GM19240 (cell line): ENCODE data around the gene LYPD6B.

Experiments used
- DNase-seq: peaks from one replicate; pipeline ENCODE4 v3.0.0; 2011; ENCODE audit warnings: low spot score; ENCODE audit not compliant: insufficient read length

Gene LYPD6B

DNA sequence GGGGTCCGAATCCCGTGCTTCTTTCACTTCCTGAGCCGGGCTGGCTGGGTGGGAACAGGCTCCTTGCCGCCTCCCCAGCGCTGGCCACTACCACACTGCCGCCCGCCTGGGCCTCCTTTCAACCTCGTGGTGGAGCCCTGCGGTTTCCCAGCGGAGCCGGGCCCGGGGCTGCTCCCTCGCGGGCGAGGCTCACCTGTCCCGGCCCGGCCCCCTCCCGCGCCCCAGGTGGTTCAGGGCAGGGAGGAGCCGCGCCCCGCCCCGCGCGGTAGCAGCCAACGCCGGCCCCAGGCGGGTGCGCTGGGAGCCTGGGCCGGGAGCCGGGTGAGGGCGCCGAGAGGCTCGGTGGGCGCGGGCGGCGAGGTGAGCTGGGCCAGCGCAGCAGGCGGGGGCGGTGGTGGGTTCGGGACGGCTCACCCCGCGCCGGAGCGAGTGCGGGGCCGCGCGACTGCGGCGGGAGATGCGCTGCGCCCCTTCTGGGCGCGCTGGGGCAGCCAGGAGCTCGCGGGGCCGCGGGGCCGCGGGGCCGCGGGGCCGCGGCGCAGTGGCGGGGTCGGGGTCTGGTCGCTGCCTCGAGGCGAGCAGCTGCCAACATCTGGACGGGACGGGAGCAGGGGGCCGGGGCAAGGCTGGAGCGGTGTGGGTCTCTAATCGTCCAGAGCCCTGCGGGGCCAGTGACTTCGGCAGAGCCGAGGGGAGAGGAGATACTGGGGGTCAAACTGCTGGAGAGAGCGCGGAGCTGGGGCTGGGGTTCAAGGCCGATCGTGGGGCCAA is at the start of gene LYPD6B:
LYPD6B (plus strand) TSS at position 258 of the 771 bp plus-strand sequence. CDS start 92,250 bp downstream, outside the sequence.
- no peak for DNase-seq

DNA sequence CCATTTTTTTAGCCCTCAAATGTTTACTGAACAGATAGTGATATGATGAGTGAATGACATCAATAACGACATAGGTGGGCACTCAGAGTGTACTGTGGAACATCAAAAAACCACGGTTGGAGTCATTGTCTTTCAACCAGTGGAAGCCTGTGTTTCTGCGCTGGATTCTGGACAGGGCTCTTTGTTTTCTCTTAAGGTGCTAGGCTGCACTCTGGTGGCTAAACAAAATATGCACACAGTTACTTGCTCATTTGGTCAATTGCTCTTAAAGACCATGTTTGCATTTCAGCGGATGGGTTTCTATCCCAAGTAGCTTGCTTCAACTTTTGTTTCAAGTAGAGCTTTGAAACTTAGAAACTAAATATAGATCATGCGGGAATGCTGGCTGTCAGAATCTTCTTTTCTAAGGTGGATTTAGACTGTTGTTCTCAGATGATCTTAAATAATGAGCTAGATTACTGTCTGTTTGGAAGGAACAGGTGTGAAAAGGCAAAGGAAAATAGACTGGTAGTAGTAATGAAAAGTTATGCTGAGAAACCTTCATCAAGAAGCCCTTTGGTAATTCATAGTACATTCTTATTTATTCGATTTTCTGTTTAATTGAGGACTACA is 48.5 kb upstream of the LYPD6B start:
- peak; percentile 26 for DNase-seq

DNA sequence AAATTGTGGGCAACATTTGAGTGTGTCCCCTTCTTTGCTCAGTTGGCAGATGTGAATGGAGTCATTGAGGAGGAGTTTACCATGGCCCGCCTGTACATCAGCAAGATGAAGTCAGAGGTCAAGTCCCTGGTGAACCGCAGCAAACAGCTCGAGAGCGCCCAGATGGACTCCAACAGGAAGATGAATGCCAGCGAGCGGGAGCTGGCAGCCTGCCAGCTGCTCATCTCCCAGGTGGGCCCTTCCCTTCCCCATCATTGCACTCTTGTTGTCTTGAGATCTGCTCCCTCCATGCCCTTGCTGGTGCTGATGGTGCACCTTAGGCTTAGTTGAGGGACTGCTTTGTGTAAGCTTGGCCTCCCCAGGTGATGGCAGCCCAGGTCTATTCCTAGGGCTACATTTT is 47.5 kb upstream of the LYPD6B start:
- DNase-seq = no peak

- no peak for DNase-seq
Measured at GRCh38 chr2:148992448-148992847, 46.1 kb upstream of the LYPD6B start.

DNA sequence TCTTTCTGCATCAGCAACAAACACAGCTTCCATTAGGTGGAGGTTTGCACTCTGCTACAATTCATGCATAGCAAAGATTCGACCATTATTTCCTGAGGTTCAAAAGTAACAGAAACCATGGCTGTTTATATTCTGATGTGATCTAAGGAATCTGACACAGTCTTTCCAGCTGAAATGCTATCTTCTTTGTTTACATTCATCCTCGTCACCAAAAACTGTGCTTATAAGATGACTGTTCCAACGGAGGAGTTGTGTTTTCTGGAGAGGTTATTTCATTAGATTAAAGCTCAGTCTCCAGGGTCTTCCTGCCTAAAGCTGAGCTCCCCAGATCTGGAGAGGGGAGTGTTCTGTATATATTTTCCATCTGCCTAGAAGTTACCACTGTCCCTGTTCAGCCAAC is 45.1 kb upstream of the LYPD6B start:
- DNase-seq = no peak

DNA sequence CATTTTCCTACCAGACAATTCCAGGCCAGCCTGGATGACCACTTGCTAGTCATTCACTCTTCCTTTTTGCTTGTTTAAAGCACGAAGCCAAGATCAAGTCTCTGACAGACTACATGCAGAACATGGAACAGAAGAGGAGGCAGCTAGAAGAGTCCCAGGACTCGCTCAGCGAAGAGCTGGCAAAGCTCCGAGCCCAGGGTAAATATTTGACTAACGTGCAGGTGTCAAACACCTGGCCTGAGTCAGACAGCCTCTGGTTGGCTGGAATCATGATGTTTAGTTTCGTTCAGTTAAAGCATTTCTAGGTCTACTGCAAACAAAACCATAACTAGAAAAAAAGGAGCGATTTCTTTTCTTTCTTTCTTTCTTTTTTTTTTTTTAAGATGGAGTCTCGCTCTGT is 44.2 kb upstream of the LYPD6B start:
- no peak for DNase-seq

GRCh38 chr2:148996805-148997204 is 41.7 kb upstream of the LYPD6B start:
- no peak for DNase-seq

- no peak for DNase-seq
Measured at GRCh38 chr2:148998165-148998830, 40.2 kb upstream of the LYPD6B start.

DNA sequence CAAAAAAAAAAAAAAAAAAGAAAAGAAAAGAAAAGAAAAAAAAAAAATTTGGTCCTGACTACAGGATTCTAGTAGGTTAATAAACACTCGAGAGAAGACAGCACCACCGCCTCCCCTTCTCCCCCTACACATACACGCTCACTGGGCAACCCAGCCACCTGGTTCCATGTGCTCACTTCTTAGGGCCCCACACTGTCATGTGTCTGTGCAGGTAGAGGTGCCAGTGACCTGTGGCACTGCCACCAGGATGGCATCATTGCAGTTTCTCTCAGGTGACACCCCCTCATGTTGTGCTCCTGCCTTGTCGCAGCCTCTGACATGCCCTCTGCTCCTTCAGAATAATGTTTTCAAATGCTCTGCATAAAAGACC is 39.7 kb upstream of the LYPD6B start:
- DNase-seq = no peak

- no peak for DNase-seq
Measured at GRCh38 chr2:148999451-148999921, 39.0 kb upstream of the LYPD6B start.

GRCh38 chr2:149000158-149000938 is 38.2 kb upstream of the LYPD6B start:
- DNase-seq = no peak

GRCh38 chr2:149001496-149001895 is 37.0 kb upstream of the LYPD6B start:
- DNase-seq = no peak

- no peak for DNase-seq
Measured at GRCh38 chr2:149002378-149002890, 36.1 kb upstream of the LYPD6B start.

DNA sequence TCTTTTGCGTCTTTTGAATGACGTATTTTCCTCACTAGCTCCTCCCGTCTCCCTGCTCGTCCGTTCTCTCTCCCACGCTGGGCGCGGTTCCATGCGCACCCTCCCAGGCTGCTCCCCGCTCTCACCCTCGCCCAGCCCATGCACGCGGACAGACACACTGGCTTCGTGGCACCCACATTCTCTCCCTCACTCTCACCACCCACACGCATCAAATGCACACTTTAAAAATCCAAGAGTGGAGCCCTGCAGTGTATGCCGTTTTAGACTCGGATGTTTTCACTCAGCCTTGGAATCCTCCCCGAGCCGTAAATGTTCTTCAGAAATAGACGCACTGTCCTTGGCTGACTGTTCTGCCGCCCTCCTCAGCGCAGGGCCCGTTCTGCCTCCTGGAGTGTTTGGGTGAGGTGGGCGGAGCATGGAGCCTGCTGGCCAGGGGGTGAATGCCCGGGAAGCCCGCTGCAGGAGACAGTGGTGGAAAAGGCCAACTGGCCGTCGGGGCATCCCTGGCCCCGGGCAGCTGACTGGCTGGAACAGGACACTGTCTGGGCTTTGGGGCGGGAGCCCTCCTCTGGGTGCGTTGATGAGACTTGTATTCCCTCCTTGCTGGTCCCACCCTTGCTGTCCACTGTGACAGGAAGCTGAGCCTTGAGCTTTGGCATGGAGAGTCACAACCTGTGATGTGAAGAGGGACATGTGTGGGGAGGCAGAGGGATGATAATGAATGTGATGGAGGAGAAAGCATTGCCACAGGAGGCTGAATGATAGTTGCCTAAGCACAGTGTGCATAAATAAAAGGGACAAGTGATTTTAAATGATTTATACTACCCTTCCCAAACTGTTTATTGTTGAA is 35.4 kb upstream of the LYPD6B start:
- no peak for DNase-seq

DNA sequence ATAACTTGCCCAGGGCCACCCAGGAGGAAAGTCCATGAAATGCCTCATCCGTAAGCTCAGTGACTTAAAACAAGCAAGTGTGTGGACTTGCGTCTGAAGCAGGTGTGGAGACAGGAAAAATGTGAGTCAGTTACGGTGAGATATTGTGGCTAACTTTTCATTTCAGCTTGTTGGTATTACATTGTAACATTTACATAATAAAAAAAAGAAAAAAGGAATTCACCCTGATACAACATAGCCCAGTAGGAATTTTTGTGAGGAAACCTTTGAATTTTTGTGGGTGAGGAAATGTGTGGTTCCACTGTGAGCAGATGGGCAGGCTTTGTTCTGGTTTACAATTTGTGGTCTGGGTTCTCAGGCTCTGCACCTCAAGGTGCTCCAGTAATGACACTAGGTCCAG is 33.7 kb upstream of the LYPD6B start:
- DNase-seq = no peak

- DNase-seq = no peak
Measured at GRCh38 chr2:149005471-149006077, 32.9 kb upstream of the LYPD6B start.

DNA sequence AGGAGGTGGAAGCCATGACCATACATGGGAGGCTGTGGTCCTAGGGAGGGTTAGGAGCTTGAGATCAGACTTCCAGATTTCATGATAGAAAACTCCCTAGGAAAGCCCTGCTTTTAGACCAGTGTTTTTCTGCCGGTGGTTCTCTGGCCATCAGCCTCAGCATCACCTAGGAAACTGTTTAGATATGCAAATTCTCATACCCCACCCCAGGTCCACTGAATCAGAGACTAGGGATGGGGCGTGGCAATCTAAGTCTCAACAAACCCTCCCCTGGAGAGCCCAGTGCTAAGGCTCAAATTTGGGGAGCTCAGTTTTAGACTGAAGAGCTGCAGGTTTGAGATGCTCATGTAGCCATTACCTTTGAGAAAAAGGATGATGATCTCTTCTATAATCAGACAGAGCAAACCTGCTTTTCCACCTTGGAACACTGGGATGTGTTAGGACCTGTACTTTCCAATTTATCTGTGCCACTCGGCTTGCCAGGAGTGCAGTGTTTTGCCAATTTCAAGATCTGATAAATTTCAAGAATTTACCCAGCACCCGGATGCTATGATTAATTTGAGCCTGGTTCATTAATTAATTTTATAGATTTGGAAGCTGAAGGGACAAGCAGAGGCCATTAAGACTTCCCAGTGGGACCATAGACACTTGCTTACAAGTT is 31.5 kb upstream of the LYPD6B start:
- DNase-seq = no peak

GRCh38 chr2:149008381-149008780 is 30.1 kb upstream of the LYPD6B start:
- no peak for DNase-seq
